ENCODE data around the gene FCRL1.
A peak's percentile ranks its signal among the peaks of the same experiment; 100 is the strongest.

The FCRL1 gene

GRCh38 chr1:157784801-157785200 is 35.1 kb downstream of the FCRL1 start:
- no peak overlapping the region for H3K27ac ChIP-seq
- no peak overlapping the region for H2AFZ ChIP-seq (ENCODE audit: low read depth)
- peaks cover 37% of the 10 kb centered on the region for H3K4me1 ChIP-seq (ENCODE audit: low read depth, poor library complexity, severe bottlenecking)
- no peaks in the 10 kb centered on the region for H4K20me1 ChIP-seq (ENCODE audit: insufficient read depth)
- H3K79me2 ChIP-seq (ENCODE audit: insufficient read depth, low read depth), result no peaks in the 10 kb centered on the region
- H3K27me3 ChIP-seq (ENCODE audit: insufficient read depth, low read depth), result no peaks in the 10 kb centered on the region
- no peak overlapping the region for H3K4me3 ChIP-seq (IDR thresholded peaks at IDR 0.05; ENCODE audit: insufficient read depth, low read depth, low read length)
- no peaks in the 10 kb centered on the region for H3K36me3 ChIP-seq (ENCODE audit: insufficient read depth)
- no peak overlapping the region for H3K4me2 ChIP-seq
- TF ChIP-seq CTCF (conservative IDR thresholded peaks at IDR 0.05; ENCODE audit: low read depth, low read length), result no peak
- H3K9ac ChIP-seq, result no peak overlapping the region

- H3K9ac ChIP-seq, result no peak overlapping the region
- H3K4me1 ChIP-seq (ENCODE audit: low read depth, poor library complexity, severe bottlenecking), result peaks cover 47% of the 10 kb centered on the region
- H3K4me2 ChIP-seq, result no peak overlapping the region
- H3K79me2 ChIP-seq (ENCODE audit: insufficient read depth, low read depth), result no peaks in the 10 kb centered on the region
- no peak overlapping the region for H2AFZ ChIP-seq (ENCODE audit: low read depth)
- no peak overlapping the region for H3K27ac ChIP-seq
- no peaks in the 10 kb centered on the region for H3K36me3 ChIP-seq (ENCODE audit: insufficient read depth)
- H3K4me3 ChIP-seq (IDR thresholded peaks at IDR 0.05; ENCODE audit: insufficient read depth, low read depth, low read length), result no peak overlapping the region
- no peaks in the 10 kb centered on the region for H3K27me3 ChIP-seq (ENCODE audit: insufficient read depth, low read depth)
- TF ChIP-seq CTCF (conservative IDR thresholded peaks at IDR 0.05; ENCODE audit: low read depth, low read length), result no peak
- no peaks in the 10 kb centered on the region for H4K20me1 ChIP-seq (ENCODE audit: insufficient read depth)
These were observed 37.0 kb downstream of the FCRL1 start for GRCh38 chr1:157782931-157783330.

- Histone ChIP-seq H3K4me3 (IDR thresholded peaks at IDR 0.05; ENCODE audit: insufficient read depth, low read depth, low read length) (no peak overlapping the region), H3K27ac (peak overlapping the region; percentile 32), H3K79me2 (ENCODE audit: insufficient read depth, low read depth) (no peaks in the 10 kb centered on the region), H3K27me3 (ENCODE audit: insufficient read depth, low read depth) (no peaks in the 10 kb centered on the region), H3K9ac (no peak overlapping the region), H3K4me2 (peak overlapping the region; percentile 76), H2AFZ (ENCODE audit: low read depth) (no peak overlapping the region), H3K4me1 (ENCODE audit: low read depth, poor library complexity, severe bottlenecking) (peaks cover 63% of the 10 kb centered on the region), H4K20me1 (ENCODE audit: insufficient read depth) (no peaks in the 10 kb centered on the region), H3K36me3 (ENCODE audit: insufficient read depth) (no peaks in the 10 kb centered on the region)
- no peak for TF ChIP-seq CTCF (conservative IDR thresholded peaks at IDR 0.05; ENCODE audit: low read depth, low read length)
These were observed 38.9 kb downstream of the FCRL1 start for GRCh38 chr1:157781048-157781447.

GRCh38 chr1:157776971-157777391 is 42.9 kb downstream of the FCRL1 start, which contains the start of gene FCRL2:
Gene FCRL2, minus strand, starts transcription at chr1:157777132. Its CDS starts 59 bp downstream, at chr1:157777073.
- Histone ChIP-seq H2AFZ (ENCODE audit: low read depth) (no peak within 1 kb of the TSS), H3K27me3 (ENCODE audit: insufficient read depth, low read depth) (no peaks in the 10 kb centered on the region), H4K20me1 (ENCODE audit: insufficient read depth) (no peaks in the 10 kb centered on the region), H3K36me3 (ENCODE audit: insufficient read depth) (no peaks in the 10 kb centered on the region), H3K4me3 (IDR thresholded peaks at IDR 0.05; ENCODE audit: insufficient read depth, low read depth, low read length) (peak within 1 kb of the TSS; percentile 15), H3K4me2 (peak within 1 kb of the TSS; percentile 5), H3K79me2 (ENCODE audit: insufficient read depth, low read depth) (no peaks in the 10 kb centered on the region), H3K9ac (no peak within 1 kb of the TSS), H3K27ac (no peak within 1 kb of the TSS), H3K4me1 (ENCODE audit: low read depth, poor library complexity, severe bottlenecking) (peaks cover 81% of the 10 kb centered on the region)
- no peak for TF ChIP-seq CTCF (conservative IDR thresholded peaks at IDR 0.05; ENCODE audit: low read depth, low read length)
